Mesendoderm (in vitro differentiated cells): Measurements from ENCODE around the gene CLSTN2.

Experiments used
- DNase-seq: peaks from one replicate; pipeline ENCODE4 v3.0.0; 2013
- H2AK5ac ChIP-seq: 2 replicates; pipeline ENCODE4 v1.6.1; 2013; ENCODE audit warnings: low read length, inconsistent platforms
- H2BK120ac ChIP-seq: 2 replicates; pipeline ENCODE4 v1.6.1; 2013; ENCODE audit warnings: low read depth, mild to moderate bottlenecking, low read length, moderate library complexity, mixed read lengths
- H2BK15ac ChIP-seq: replicated peaks from 2 replicates; pipeline ENCODE4 v1.6.1; 2013; ENCODE audit warnings: low read depth, mild to moderate bottlenecking, moderate library complexity
- H2BK5ac ChIP-seq: 2 replicates; pipeline ENCODE4 v1.6.1; 2013; ENCODE audit warnings: low read length, inconsistent platforms
- H3K18ac ChIP-seq: 2 replicates; pipeline ENCODE4 v1.6.1; 2013; ENCODE audit warnings: mild to moderate bottlenecking, low read length, mixed read lengths
- H3K23ac ChIP-seq: one replicate; pipeline ENCODE4 v1.6.1; 2013; ENCODE audit warnings: low read length
- H3K27ac ChIP-seq: 2 replicates; pipeline ENCODE4 v1.5.1; 2013; ENCODE audit warnings: low read depth, mild to moderate bottlenecking, inconsistent platforms, low read length, moderate library complexity
- H3K27me3 ChIP-seq: 2 replicates; pipeline ENCODE4 v1.6.1; 2013; ENCODE audit warnings: low read length, control low read depth, mild to moderate bottlenecking, inconsistent platforms; ENCODE audit not compliant: insufficient read depth, poor library complexity
- H3K36me3 ChIP-seq: 2 replicates; pipeline ENCODE4 v1.6.1; 2013; ENCODE audit warnings: low read length, inconsistent platforms; ENCODE audit not compliant: control insufficient read depth, insufficient read depth
- H3K4ac ChIP-seq: one replicate; pipeline ENCODE4 v1.6.1; 2013; ENCODE audit warnings: low read depth, mild to moderate bottlenecking, low read length, moderate library complexity
- H3K4me1 ChIP-seq: 2 replicates; pipeline ENCODE4 v1.6.1; 2013; ENCODE audit warnings: low read depth, low read length, inconsistent platforms; ENCODE audit not compliant: control insufficient read depth
- H3K4me2 ChIP-seq: 2 replicates; pipeline ENCODE4 v1.6.1; 2013; ENCODE audit warnings: low read length
- H3K4me3 ChIP-seq: 2 replicates; pipeline ENCODE4 v1.5.1; 2013; ENCODE audit warnings: mild to moderate bottlenecking, low read length
- H3K56ac ChIP-seq: one replicate; pipeline ENCODE4 v1.6.1; 2013; ENCODE audit warnings: low read length
- H3K79me1 ChIP-seq: 2 replicates; pipeline ENCODE4 v1.6.1; 2013; ENCODE audit warnings: low read length, inconsistent platforms
- H3K79me2 ChIP-seq: 2 replicates; pipeline ENCODE4 v1.6.1; 2013; ENCODE audit warnings: mild to moderate bottlenecking, low read length; ENCODE audit not compliant: control insufficient read depth, insufficient read depth
- H3K9ac ChIP-seq: 2 replicates; pipeline ENCODE4 v1.6.1; 2013; ENCODE audit warnings: low read length, inconsistent platforms
- H4K5ac ChIP-seq: one replicate; pipeline ENCODE4 v1.6.1; 2013; ENCODE audit warnings: low read length
- H4K8ac ChIP-seq: one replicate; pipeline ENCODE4 v1.6.1; 2013; ENCODE audit warnings: low read depth, mild to moderate bottlenecking, control low read depth, low read length, moderate library complexity
- WGBS: extraction: QIAGEN DNeasy Blood & Tissue Kit; methylation state at CpG from one replicate; pipeline ENCODE4 v1.1.7; 2013; ENCODE audit warnings: low lambda C conversion rate, missing lambda C conversion rate; ENCODE audit not compliant: insufficient coverage; ENCODE audit errors: extremely low coverage; 5-methylcytosine and 5-hydroxymethylcytosine counted together

Gene CLSTN2

GRCh38 chr3:140434261-140434905, 499.4 kb downstream of the CLSTN2 start:
- H3K36me3 ChIP-seq, result no peaks in the 10 kb centered on the region
- H3K27ac ChIP-seq, result no peak overlapping the region
- H2BK5ac ChIP-seq, result no peak overlapping the region
- H3K79me2 ChIP-seq, result no peaks in the 10 kb centered on the region
- H3K27me3 ChIP-seq, result no peaks in the 10 kb centered on the region
- H2BK15ac ChIP-seq, result no peak overlapping the region
- no CpG with 5 or more reads among the region's 5 CpGs for WGBS
- H3K56ac ChIP-seq, result no peak overlapping the region
- H3K4me1 ChIP-seq, result no peaks in the 10 kb centered on the region
- H4K5ac ChIP-seq, result no peak overlapping the region
- no peak overlapping the region for H2BK120ac ChIP-seq
- no peak overlapping the region for H3K23ac ChIP-seq
- H3K4ac ChIP-seq, result no peak overlapping the region
- no peak overlapping the region for H4K8ac ChIP-seq
- no peak overlapping the region for H3K18ac ChIP-seq
- H3K9ac ChIP-seq, result no peak overlapping the region
- H3K4me2 ChIP-seq, result no peak overlapping the region
- no peak overlapping the region for H3K4me3 ChIP-seq
- no peaks in the 10 kb centered on the region for H3K79me1 ChIP-seq
- DNase-seq, result peak; percentile 8
- no peak overlapping the region for H2AK5ac ChIP-seq

GRCh38 chr3:140436421-140436820, 501.4 kb downstream of the CLSTN2 start:
- H3K27me3 ChIP-seq, result no peaks in the 10 kb centered on the region
- H3K4me2 ChIP-seq, result no peak overlapping the region
- H2AK5ac ChIP-seq, result no peak overlapping the region
- H3K56ac ChIP-seq, result no peak overlapping the region
- H3K4me1 ChIP-seq, result no peaks in the 10 kb centered on the region
- H2BK5ac ChIP-seq, result no peak overlapping the region
- H3K9ac ChIP-seq, result no peak overlapping the region
- H3K36me3 ChIP-seq, result no peaks in the 10 kb centered on the region
- WGBS, result no CpG with 5 or more reads among the region's 4 CpGs
- no peaks in the 10 kb centered on the region for H3K79me1 ChIP-seq
- DNase-seq, result no peak
- no peak overlapping the region for H3K23ac ChIP-seq
- H3K4ac ChIP-seq, result no peak overlapping the region
- no peaks in the 10 kb centered on the region for H3K79me2 ChIP-seq
- H3K4me3 ChIP-seq, result no peak overlapping the region
- no peak overlapping the region for H3K18ac ChIP-seq
- H4K8ac ChIP-seq, result no peak overlapping the region
- H3K27ac ChIP-seq, result no peak overlapping the region
- H4K5ac ChIP-seq, result no peak overlapping the region
- H2BK120ac ChIP-seq, result no peak overlapping the region
- no peak overlapping the region for H2BK15ac ChIP-seq

GRCh38 chr3:140438736-140439470, 503.9 kb downstream of the CLSTN2 start:
- H2BK120ac ChIP-seq, result no peak overlapping the region
- H3K4ac ChIP-seq, result no peak overlapping the region
- no peak overlapping the region for H3K56ac ChIP-seq
- no peak overlapping the region for H4K5ac ChIP-seq
- WGBS, result no CpG with 5 or more reads among the region's 6 CpGs
- H3K4me3 ChIP-seq, result no peak overlapping the region
- no peak overlapping the region for H3K9ac ChIP-seq
- H3K36me3 ChIP-seq, result no peaks in the 10 kb centered on the region
- H2BK15ac ChIP-seq, result no peak overlapping the region
- no peak overlapping the region for H4K8ac ChIP-seq
- no peak for DNase-seq
- no peak overlapping the region for H3K27ac ChIP-seq
- H3K27me3 ChIP-seq, result no peaks in the 10 kb centered on the region
- H2BK5ac ChIP-seq, result no peak overlapping the region
- no peaks in the 10 kb centered on the region for H3K79me2 ChIP-seq
- H3K79me1 ChIP-seq, result no peaks in the 10 kb centered on the region
- H3K4me2 ChIP-seq, result no peak overlapping the region
- no peak overlapping the region for H3K18ac ChIP-seq
- H2AK5ac ChIP-seq, result no peak overlapping the region
- H3K23ac ChIP-seq, result no peak overlapping the region
- H3K4me1 ChIP-seq, result no peaks in the 10 kb centered on the region

- Histone ChIP-seq H2BK15ac (no peak overlapping the region), H2BK120ac (no peak overlapping the region), H3K9ac (no peak overlapping the region), H2AK5ac (no peak overlapping the region), H3K79me2 (no peaks in the 10 kb centered on the region), H3K4me1 (no peaks in the 10 kb centered on the region), H3K27ac (no peak overlapping the region), H3K23ac (no peak overlapping the region), H2BK5ac (no peak overlapping the region), H3K4me2 (no peak overlapping the region), H3K27me3 (no peaks in the 10 kb centered on the region), H3K18ac (no peak overlapping the region), H3K56ac (no peak overlapping the region), H3K4ac (no peak overlapping the region), H4K8ac (no peak overlapping the region), H4K5ac (no peak overlapping the region), H3K79me1 (no peaks in the 10 kb centered on the region), H3K4me3 (no peak overlapping the region), H3K36me3 (no peaks in the 10 kb centered on the region)
- no CpG with 5 or more reads among the region's 5 CpGs for WGBS
- DNase-seq, result no peak
Measured at GRCh38 chr3:140439527-140439926, 504.5 kb downstream of the CLSTN2 start.

- no peak overlapping the region for H3K23ac ChIP-seq
- H3K4me1 ChIP-seq, result no peaks in the 10 kb centered on the region
- no peak overlapping the region for H3K9ac ChIP-seq
- no peak overlapping the region for H2BK120ac ChIP-seq
- no peak overlapping the region for H3K18ac ChIP-seq
- no peak overlapping the region for H2AK5ac ChIP-seq
- H3K79me2 ChIP-seq, result no peaks in the 10 kb centered on the region
- H3K4me2 ChIP-seq, result no peak overlapping the region
- no CpG with 5 or more reads among the region's 1 CpG for WGBS
- no peak overlapping the region for H4K5ac ChIP-seq
- H2BK15ac ChIP-seq, result no peak overlapping the region
- H2BK5ac ChIP-seq, result no peak overlapping the region
- no peak overlapping the region for H3K27ac ChIP-seq
- no peak for DNase-seq
- H3K36me3 ChIP-seq, result no peaks in the 10 kb centered on the region
- H3K4ac ChIP-seq, result no peak overlapping the region
- no peak overlapping the region for H3K56ac ChIP-seq
- H3K79me1 ChIP-seq, result no peaks in the 10 kb centered on the region
- no peak overlapping the region for H4K8ac ChIP-seq
- no peaks in the 10 kb centered on the region for H3K27me3 ChIP-seq
- H3K4me3 ChIP-seq, result no peak overlapping the region
Measured at GRCh38 chr3:140440446-140440845, 505.5 kb downstream of the CLSTN2 start.
